Upper lobe of left lung (tissue), 4 donors: ENCODE measurements around the gene PLK5.

Experiments
- POLR2A ChIP-seq, 4 donors: fragments of 450-650 bp; IDR thresholded peaks; one replicate each; pipeline ENCODE4 v1.5.1; 2016 to 2017; ENCODE audit warnings: antibody characterized with exemption in 4 of 4, mild to moderate bottlenecking in 2 of 4
- TF ChIP-seq, protein P1 (sequence below), 6 experiments: fragments of 450-650 bp in 4 of 6; fragments of 200-600 bp in 2 of 6; sonication (generic) in 2 of 6; IDR thresholded peaks; one replicate each; pipeline ENCODE4 v1.5.1; 2016 to 2019; ENCODE audit warnings: antibody characterized with exemption in 6 of 6

DNA sequence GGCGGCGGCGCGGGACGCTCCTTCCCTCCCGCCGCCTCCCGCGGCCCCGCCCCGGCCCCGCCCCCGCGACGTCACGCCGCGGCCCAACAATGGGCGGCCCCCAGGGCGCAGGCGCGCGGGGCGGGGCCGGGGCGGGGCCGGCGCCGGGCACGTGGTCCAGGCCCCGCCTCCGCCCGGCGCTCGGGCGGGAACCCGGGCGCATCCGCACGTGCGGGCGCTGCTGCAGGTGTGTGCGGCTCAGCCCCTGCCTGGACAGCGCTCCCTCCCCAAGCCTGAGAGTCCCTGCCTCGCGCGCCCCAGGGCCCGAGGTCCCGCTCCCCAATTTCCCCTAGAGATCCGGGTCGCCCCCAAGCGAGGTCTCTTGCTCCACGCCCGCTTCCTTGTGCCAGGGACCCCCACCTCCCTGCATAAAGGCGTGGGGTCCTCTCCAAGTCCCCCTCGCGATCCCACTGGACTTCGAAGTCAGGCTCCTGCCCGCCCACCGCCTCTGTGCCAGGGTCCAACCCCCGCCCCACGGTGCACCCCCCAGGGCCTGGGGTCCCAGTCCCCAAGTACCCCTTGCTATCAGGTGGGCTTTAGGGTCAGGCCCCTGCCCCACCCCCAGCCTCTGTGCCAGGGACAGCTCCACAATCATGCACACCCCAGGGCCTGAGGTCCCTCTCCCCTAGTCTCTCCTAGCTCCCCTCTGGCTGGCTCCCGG is 44.6 kb downstream of the PLK5 start, which contains the start of gene MEX3D:
- TF ChIP-seq, protein P1, sequence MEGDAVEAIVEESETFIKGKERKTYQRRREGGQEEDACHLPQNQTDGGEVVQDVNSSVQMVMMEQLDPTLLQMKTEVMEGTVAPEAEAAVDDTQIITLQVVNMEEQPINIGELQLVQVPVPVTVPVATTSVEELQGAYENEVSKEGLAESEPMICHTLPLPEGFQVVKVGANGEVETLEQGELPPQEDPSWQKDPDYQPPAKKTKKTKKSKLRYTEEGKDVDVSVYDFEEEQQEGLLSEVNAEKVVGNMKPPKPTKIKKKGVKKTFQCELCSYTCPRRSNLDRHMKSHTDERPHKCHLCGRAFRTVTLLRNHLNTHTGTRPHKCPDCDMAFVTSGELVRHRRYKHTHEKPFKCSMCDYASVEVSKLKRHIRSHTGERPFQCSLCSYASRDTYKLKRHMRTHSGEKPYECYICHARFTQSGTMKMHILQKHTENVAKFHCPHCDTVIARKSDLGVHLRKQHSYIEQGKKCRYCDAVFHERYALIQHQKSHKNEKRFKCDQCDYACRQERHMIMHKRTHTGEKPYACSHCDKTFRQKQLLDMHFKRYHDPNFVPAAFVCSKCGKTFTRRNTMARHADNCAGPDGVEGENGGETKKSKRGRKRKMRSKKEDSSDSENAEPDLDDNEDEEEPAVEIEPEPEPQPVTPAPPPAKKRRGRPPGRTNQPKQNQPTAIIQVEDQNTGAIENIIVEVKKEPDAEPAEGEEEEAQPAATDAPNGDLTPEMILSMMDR (IDR thresholded peaks at IDR 0.05), result no peak
- no peak for TF ChIP-seq POLR2A (IDR thresholded peaks at IDR 0.05)
